ENCODE results near the gene USP14.

The USP14 gene

DNA sequence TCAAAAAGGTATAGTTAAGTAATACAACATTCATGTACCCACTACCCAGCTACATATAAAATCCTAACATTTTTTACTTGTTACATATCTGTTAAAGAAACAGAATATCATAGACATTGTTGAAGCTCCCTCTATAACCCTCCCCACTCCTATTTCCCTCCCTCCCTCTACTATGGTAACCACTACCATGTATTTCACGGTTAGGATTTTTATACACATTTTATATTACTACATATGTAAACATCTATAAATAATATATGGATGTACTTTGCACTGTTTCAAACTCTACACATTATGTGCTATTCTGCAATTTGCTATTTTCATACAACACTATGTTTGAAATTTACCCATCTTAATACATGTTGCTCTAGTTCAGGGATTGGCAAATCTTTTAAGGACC, 73.2 kb downstream of the USP14 start:
- DNase-seq = no peak

DNA sequence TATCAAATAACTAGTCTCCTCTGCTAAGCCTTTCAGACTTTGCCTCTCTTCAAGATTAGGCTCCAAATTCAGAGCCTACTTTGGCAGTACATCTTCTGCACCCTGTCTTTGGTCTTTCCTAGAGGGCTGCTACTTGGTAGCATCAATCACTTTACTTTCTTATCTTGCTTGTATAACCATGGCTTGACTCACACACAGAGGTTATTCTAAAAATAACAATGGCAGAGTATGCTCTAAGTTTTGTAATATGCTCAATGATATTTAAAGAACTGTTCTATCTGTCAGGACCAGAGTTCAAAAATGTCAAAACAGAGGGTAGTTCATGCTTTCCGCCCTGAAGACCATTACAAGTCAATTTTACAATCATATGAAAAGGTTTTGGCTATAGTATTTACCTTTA, 81.8 kb downstream of the USP14 start:
- DNase-seq = no peak

DNA sequence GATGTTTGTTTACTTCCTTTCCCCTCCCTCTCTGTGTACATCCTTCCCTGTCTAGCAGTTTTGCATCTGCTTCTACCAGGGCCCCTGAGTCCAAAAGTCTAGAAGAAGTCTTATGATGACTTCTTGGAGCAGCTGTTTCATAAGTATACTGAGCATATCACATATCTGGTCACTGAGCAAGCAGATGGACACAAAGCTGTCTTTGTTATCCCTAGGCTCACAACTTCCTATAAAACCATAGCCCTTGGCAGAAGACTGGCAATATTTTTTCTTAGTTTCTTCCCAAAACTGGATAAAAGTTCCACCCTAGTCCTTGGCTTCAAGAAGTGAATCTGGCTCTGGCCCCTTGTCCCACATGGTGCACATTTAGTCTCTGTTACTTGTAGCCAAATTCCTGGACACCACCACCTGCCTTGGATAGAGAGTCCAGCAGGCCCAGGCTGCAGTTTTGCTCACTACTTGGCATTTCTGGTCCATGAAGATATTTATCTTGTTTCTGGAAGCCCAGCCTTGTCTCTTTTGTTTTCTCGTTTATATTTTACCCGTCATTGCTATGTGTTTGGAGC, 87.0 kb downstream of the USP14 start:
- DNase-seq = no peak

DNA sequence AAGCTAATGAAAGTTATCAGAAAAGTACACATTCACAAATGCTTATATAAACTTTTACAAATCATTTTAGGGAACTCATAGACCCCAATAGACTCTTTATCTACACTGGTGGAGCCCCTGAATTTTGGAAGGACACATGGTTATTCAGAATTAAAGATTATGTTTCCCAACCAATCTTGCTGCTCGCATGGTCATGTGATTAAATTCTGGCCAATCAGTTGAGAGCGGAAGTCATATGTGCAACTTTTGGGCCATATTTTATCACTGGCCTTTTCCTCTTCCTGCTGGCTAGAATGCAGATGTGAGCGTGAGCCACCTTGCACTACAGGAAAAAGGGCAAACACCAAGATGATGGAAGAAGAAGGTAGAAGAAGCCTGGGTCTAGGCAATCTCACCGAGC, 89.7 kb downstream of the USP14 start:
- no peak for DNase-seq

DNA sequence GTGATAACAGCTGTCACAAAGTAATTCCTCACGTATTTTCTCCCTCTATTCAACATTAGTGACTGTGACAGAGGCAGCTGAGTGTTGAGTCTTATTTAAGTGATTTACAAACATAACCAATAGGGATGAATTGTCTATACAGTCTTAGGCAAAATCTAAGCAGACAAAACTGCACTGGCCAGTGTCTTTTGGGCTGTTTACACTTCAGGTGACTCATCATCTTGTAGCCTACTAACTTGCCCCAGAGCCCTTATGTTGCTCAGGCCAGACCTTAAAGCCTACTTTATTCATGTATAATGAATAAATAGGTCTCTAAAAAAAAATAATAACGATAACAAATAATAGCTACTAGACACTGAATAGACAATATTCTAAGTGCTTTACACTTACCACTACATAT, 92.3 kb downstream of the USP14 start:
- no peak for DNase-seq

DNA sequence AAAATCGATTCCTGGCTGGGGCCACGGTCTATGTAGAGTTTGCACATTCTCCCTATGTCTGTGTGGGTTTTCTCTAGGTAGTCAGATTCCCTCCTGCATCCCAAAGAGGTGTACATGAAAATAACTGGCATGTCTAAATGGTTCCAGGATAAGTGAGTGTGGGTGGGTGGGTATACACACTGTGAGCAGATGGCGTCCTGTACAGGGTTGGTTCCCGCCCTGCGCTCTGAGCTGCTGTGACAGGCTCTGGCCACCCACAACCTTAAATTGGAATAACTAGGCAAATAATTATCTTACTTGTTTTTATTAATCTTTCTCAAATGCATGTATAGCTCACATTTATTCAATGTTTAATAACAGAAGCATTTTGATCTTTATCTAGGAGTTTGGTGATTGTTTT, 93.2 kb downstream of the USP14 start:
- DNase-seq = no peak

DNA sequence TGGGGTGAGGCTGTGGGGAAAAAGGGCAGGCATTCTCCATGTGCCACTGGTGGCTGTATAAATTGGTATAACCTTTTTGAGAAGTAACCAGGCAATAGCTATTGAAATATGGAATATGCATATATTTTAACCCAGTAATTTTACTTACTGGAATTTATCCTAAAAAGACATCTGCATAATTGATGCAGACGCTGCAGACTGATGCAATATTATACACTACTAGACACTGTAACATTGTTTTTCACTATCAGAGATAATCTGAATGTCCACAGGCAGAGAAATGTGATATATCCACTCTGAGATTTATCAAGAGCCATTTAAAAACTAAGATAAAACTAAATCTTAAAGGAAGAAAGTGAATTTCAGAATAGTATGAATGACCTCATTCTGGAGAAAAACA, 94.8 kb downstream of the USP14 start:
- DNase-seq = no peak

DNA sequence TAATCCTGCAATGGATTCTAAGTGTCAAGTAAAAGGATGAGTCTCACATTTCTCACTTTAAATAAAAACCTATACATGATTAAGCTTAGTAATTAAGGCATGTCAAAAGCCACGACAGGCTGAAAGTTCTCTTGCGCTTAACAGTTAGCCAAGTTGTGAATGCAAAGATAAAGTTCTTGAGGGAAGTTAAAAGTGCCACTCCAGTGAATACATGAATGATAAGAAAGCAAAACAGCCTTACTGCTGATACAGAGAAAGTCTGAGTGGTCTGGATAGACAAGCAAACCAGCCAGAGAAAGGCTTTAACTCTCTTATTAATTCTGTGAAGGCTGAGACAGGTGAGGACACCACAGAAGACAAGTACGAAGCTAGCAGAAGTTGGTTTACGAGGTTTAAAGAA, 96.8 kb downstream of the USP14 start:
- no peak for DNase-seq

DNA sequence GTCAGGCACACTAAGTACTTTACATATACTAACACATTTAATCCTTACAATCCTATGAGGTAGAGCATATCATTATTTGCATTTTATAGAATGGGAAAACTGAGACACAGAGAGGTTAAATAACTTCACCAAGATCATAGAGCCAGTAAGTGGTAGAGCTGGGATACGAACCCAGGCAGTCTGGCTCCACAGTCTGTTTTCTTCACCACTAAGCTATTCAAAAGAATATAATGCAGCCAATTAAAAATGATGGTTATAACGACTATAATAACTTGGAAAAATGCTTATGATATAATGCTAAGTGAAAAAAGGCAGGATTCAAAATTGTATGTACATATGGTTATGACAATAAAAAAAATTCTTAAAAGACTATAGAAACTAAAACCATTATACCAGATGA, 102.2 kb downstream of the USP14 start:
- DNase-seq = no peak

DNA sequence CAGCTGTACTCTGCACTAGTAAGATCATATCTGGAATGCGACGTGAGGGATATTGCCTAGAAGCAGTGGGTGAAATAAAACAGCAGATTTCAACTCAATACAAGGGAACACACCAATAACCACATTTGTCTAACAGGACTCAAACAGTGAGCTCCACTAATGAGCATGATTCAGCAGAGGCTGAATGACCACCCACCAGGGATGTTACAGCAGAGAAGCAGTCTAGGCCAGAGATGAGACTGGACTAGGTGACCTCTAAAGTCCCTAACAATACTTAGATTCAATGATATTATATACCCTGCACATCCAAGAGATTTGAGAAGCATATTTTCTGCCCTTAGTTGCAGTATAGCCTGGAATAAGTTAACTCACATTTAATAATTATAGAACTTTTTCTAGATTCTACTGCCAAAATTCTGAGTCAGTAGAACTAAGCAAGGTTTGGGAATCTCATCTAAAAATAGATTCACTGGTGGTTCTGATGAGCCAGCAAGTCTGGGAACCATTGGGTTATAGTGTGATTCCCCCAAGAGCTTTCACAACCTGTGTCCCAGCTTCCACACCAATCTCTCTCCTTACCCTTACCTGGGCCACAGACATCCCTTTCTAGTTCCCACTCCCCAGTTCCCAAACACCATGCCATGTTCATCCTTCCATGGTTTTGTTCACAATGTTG, 103.2 kb downstream of the USP14 start:
- no peak for DNase-seq
